ENCODE data around the gene PIK3AP1.

The PIK3AP1 gene

GRCh38 chr10:96648297-96648696, 72.0 kb downstream of the PIK3AP1 start:
- Histone ChIP-seq H3K27me3 (ENCODE audit: insufficient read depth, poor library complexity, severe bottlenecking) (no peaks in the 10 kb centered on the region), H3K9me3 (ENCODE audit: severe bottlenecking) (no peaks in the 10 kb centered on the region), H3K27ac (ENCODE audit: poor library complexity, severe bottlenecking) (no peak overlapping the region), H3K4me3 (ENCODE audit: severe bottlenecking) (no peak overlapping the region), H3K36me3 (ENCODE audit: low read depth) (no peaks in the 10 kb centered on the region), H3K4me1 (ENCODE audit: insufficient read depth, poor library complexity, severe bottlenecking) (no peaks in the 10 kb centered on the region)
- ATAC-seq (ENCODE audit: low read depth): no peak
- DNase-seq (ENCODE audit: low spot score): no peak
- TF ChIP-seq, protein P1, sequence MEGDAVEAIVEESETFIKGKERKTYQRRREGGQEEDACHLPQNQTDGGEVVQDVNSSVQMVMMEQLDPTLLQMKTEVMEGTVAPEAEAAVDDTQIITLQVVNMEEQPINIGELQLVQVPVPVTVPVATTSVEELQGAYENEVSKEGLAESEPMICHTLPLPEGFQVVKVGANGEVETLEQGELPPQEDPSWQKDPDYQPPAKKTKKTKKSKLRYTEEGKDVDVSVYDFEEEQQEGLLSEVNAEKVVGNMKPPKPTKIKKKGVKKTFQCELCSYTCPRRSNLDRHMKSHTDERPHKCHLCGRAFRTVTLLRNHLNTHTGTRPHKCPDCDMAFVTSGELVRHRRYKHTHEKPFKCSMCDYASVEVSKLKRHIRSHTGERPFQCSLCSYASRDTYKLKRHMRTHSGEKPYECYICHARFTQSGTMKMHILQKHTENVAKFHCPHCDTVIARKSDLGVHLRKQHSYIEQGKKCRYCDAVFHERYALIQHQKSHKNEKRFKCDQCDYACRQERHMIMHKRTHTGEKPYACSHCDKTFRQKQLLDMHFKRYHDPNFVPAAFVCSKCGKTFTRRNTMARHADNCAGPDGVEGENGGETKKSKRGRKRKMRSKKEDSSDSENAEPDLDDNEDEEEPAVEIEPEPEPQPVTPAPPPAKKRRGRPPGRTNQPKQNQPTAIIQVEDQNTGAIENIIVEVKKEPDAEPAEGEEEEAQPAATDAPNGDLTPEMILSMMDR (IDR thresholded peaks at IDR 0.05; ENCODE audit: poor library complexity, severe bottlenecking): no peak

- Histone ChIP-seq H3K4me3 (ENCODE audit: severe bottlenecking) (no peak overlapping the region), H3K27ac (ENCODE audit: poor library complexity, severe bottlenecking) (no peak overlapping the region), H3K36me3 (ENCODE audit: low read depth) (no peaks in the 10 kb centered on the region), H3K27me3 (ENCODE audit: insufficient read depth, poor library complexity, severe bottlenecking) (no peaks in the 10 kb centered on the region), H3K9me3 (ENCODE audit: severe bottlenecking) (no peaks in the 10 kb centered on the region), H3K4me1 (ENCODE audit: insufficient read depth, poor library complexity, severe bottlenecking) (no peaks in the 10 kb centered on the region)
- no peak for DNase-seq (ENCODE audit: low spot score)
- no peak for ATAC-seq (ENCODE audit: low read depth)
- TF ChIP-seq, protein P1 (IDR thresholded peaks at IDR 0.05; ENCODE audit: poor library complexity, severe bottlenecking): no peak
These were observed 72.8 kb downstream of the PIK3AP1 start for GRCh38 chr10:96647466-96647865.

GRCh38 chr10:96646751-96647166, 73.6 kb downstream of the PIK3AP1 start:
- H3K27me3 ChIP-seq (ENCODE audit: insufficient read depth, poor library complexity, severe bottlenecking): no peaks in the 10 kb centered on the region
- no peaks in the 10 kb centered on the region for H3K36me3 ChIP-seq (ENCODE audit: low read depth)
- DNase-seq (ENCODE audit: low spot score): no peak
- TF ChIP-seq, protein P1 (IDR thresholded peaks at IDR 0.05; ENCODE audit: poor library complexity, severe bottlenecking): no peak
- no peak overlapping the region for H3K4me3 ChIP-seq (ENCODE audit: severe bottlenecking)
- no peak for ATAC-seq (ENCODE audit: low read depth)
- no peak overlapping the region for H3K27ac ChIP-seq (ENCODE audit: poor library complexity, severe bottlenecking)
- no peaks in the 10 kb centered on the region for H3K9me3 ChIP-seq (ENCODE audit: severe bottlenecking)
- H3K4me1 ChIP-seq (ENCODE audit: insufficient read depth, poor library complexity, severe bottlenecking): no peaks in the 10 kb centered on the region

- Histone ChIP-seq H3K36me3 (ENCODE audit: low read depth) (no peaks in the 10 kb centered on the region), H3K27me3 (ENCODE audit: insufficient read depth, poor library complexity, severe bottlenecking) (no peaks in the 10 kb centered on the region), H3K27ac (ENCODE audit: poor library complexity, severe bottlenecking) (no peak overlapping the region), H3K4me1 (ENCODE audit: insufficient read depth, poor library complexity, severe bottlenecking) (no peaks in the 10 kb centered on the region), H3K4me3 (ENCODE audit: severe bottlenecking) (no peak overlapping the region), H3K9me3 (ENCODE audit: severe bottlenecking) (no peaks in the 10 kb centered on the region)
- ATAC-seq (ENCODE audit: low read depth) (no peak), DNase-seq (ENCODE audit: low spot score) (no peak)
- TF ChIP-seq, protein P1 (IDR thresholded peaks at IDR 0.05; ENCODE audit: poor library complexity, severe bottlenecking): no peak
These were observed 74.0 kb downstream of the PIK3AP1 start for GRCh38 chr10:96646301-96646700.

GRCh38 chr10:96645191-96645721, 75.1 kb downstream of the PIK3AP1 start:
- Histone ChIP-seq H3K27ac (ENCODE audit: poor library complexity, severe bottlenecking) (no peak overlapping the region), H3K27me3 (ENCODE audit: insufficient read depth, poor library complexity, severe bottlenecking) (no peaks in the 10 kb centered on the region), H3K4me1 (ENCODE audit: insufficient read depth, poor library complexity, severe bottlenecking) (no peaks in the 10 kb centered on the region), H3K4me3 (ENCODE audit: severe bottlenecking) (no peak overlapping the region), H3K36me3 (ENCODE audit: low read depth) (no peaks in the 10 kb centered on the region), H3K9me3 (ENCODE audit: severe bottlenecking) (no peaks in the 10 kb centered on the region)
- TF ChIP-seq, protein P1 (IDR thresholded peaks at IDR 0.05; ENCODE audit: poor library complexity, severe bottlenecking): no peak
- DNase-seq (ENCODE audit: low spot score) (no peak), ATAC-seq (ENCODE audit: low read depth) (no peak)
